Raji (cell line): Measurements from ENCODE around the gene ADCY4.

ENCODE experiments used
- POLR2A ChIP-seq: IDR thresholded peaks from 2 replicates; pipeline ENCODE4 v1.6.1; 2011; ENCODE audit warnings: low read depth, low read length, control low read depth; ENCODE audit not compliant: insufficient read depth

Gene ADCY4

GRCh38 chr14:24332268-24332993, 2.4 kb downstream of the ADCY4 start:
- no peak for TF ChIP-seq POLR2A

- TF ChIP-seq POLR2A, result no peak
Observed at GRCh38 chr14:24331731-24332267, 3.1 kb downstream of the ADCY4 start.

GRCh38 chr14:24330973-24331674, 3.7 kb downstream of the ADCY4 start:
- TF ChIP-seq POLR2A, result no peak

GRCh38 chr14:24329736-24330135, 5.1 kb downstream of the ADCY4 start:
- TF ChIP-seq POLR2A, result no peak

DNA sequence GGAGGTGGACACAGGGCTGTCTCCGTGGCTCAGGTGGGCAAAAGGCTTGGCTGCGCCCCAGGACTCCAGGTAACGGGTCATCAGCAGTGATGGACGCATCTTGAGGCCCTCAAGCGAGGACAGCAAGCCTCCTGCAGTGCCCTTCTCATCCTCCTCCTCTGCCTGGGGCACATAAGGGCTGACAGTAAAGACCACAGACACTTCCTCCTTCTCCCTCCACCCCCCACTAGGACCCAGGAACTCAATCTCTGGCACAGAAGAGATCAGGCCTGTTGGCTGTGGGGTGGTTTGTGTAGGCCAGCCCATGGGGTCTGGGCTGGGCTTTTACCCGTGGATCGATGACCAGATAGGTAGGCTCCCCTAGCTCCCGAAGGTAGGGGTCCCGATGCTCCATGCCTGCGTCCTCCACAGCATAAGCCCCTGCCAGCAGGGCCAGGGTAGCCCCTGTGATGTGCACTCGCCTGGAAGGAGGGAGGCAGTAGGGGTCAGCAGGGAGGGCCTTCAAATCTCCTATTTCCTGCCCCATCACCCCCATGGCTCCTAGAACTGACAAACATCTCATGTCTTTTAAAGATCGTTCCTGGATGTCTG, 5.7 kb downstream of the ADCY4 start:
- no peak for TF ChIP-seq POLR2A

GRCh38 chr14:24327303-24327702, 7.6 kb downstream of the ADCY4 start:
- TF ChIP-seq POLR2A, result no peak

DNA sequence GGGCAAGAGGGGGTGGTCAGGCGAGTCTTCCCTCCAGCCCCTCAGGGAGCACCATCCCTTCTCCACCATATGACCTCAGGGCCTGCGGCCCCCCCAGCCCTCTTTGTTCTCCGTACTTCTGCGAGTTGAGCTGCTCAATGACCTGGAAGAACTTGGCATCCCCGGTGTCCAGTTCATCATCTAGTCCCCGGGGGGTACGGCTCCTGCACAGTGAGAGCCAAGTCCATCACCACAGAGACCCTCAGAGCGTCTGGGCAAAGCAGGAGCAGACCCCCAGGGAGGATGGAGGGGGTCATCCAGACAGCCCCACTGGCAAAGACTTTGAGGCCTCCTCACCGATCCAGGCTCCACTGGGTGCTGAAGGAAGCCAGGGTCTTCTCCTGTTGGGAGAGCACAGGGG, 8.9 kb downstream of the ADCY4 start:
- no peak for TF ChIP-seq POLR2A

DNA sequence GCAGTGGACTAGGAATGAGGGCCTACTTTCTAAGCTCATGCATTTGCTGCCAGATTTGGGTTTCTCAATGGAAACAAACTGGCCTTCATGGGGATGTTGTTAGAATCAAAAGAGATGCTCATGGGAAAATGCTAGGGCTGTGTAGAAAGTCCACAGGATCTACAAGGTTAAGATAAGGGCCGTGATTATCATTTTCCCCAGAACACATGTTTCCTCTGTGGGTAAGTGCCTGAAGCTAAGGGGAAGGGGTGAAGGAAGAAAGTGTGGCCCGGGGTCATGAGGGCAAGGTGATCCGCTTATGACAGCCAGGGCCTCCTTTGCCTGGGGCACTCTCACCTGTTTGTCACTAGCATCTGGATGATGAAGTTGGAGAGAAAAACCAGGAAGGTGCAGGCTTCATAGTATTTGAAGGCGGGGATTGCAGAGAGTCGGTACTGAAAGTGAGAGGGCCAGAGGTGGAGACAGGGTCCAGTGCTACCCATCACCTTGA, 9.8 kb downstream of the ADCY4 start:
- no peak for TF ChIP-seq POLR2A

GRCh38 chr14:24324024-24324423, 10.8 kb downstream of the ADCY4 start:
- TF ChIP-seq POLR2A, result no peak

DNA sequence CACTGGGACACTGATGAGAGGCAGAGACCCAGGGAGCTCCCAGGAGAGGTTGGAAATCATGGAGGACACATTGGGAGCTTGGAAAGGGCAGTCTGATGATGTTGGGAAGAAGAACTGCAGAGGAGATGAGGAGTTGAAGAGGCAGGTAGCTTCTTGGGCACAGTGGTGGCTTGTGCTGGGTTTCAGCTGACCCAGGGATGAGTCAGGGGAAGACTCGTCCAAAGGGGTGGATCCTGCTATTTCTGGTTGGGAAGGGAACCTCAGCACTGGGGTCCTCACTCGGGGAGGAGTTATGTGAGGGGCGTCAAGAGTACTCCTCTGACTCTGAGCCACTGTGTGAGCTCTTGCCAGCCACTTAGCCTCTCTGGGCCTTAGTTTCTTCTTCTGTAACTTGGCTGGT, 11.5 kb downstream of the ADCY4 start:
- TF ChIP-seq POLR2A, result no peak

DNA sequence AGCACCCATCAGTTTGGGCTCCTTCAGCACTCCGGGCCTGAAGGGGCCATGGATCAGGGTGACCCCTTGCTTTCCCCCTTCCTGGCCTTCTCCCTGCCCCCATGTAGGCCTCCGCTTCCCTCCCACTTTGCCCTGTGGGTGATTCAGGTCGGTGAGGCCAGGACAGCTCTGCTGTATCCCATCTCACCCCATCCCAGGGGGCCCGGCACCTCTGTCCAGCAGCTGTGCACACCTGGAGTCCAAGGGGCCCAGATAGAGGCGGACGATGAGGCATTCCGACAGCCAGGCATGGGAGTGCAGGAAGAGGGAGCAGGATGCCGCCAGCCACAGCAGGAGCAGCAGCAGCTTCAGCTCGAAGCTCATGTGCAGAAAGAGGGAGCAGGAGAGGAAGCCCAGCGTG, 12.2 kb downstream of the ADCY4 start:
- TF ChIP-seq POLR2A, result no peak

GRCh38 chr14:24321212-24321975, 13.5 kb downstream of the ADCY4 start:
- no peak for TF ChIP-seq POLR2A

DNA sequence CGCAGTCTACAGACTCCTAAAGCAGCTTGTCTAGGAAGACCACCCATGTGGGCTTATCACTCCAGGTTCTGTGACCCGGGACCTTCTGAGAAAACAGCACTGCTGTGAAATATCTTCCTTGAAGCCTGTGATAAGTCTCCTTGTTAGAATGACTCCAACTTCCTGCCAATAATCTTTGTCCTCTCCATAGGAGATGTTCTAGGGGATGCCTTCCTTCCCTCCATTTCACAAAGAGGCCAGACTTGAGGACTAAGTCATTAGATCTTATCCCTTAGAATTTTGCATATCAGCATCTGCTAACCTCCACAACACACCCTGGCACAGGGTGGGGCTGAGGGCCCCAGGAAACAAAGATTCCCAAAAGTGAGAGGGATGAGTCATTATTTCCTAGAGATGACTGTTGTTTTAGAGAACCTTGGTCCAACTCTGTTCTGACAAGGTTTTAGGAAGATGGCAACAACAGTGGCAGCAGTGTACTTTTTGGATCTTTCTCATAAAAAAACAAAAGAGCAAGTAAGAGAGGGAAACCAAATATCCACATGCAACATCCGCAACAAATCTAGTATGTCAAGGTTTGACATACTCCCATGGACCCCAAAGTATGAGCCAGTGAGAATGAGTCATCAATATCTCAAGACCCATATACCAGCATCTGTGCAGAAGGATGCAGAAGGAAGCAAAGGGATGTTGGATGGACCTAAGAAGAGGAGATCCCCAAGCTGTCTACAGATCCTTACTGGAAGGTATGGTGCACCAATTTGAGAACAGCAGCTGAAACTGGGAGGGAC, 17.5 kb downstream of the ADCY4 start:
- no peak for TF ChIP-seq POLR2A

- no peak for TF ChIP-seq POLR2A
Observed at GRCh38 chr14:24316597-24316950, 18.3 kb downstream of the ADCY4 start.

DNA sequence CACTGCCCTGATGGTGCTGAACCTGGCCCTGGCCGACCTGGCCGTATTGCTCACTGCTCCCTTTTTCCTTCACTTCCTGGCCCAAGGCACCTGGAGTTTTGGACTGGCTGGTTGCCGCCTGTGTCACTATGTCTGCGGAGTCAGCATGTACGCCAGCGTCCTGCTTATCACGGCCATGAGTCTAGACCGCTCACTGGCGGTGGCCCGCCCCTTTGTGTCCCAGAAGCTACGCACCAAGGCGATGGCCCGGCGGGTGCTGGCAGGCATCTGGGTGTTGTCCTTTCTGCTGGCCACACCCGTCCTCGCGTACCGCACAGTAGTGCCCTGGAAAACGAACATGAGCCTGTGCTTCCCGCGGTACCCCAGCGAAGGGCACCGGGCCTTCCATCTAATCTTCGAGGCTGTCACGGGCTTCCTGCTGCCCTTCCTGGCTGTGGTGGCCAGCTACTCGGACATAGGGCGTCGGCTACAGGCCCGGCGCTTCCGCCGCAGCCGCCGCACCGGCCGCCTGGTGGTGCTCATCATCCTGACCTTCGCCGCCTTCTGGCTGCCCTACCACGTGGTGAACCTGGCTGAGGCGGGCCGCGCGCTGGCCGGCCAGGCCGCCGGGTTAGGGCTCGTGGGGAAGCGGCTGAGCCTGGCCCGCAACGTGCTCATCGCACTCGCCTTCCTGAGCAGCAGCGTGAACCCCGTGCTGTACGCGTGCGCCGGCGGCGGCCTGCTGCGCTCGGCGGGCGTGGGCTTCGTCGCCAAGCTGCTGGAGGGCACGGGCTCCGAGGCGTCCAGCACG, 18.9 kb downstream of the ADCY4 start:
- no peak for TF ChIP-seq POLR2A
